ENCODE results near the gene INPP5B. TPM values are rescaled to one million over a fixed set of nuclear protein-coding genes. Genes with fewer than 3 reads are reported as not detected.
A peak's percentile ranks its signal among the peaks of the same experiment; 100 is the strongest.

The INPP5B gene
- total and polyA plus RNA-seq, 9 of the 15 experiments (the other 6 are each of a cell fraction or from before 2014, with no cell fraction given), result 14.1 to 28.7 (median 20.9) TPM

GRCh38 chr1:37931361-37932158, 15.3 kb downstream of the INPP5B start (continued):
- 0 out of 2 replicates have a peak, but pooled peaks have one; percentile 47 for TF ChIP-seq ETS1 (conservative IDR thresholded peaks at IDR 0.05; ENCODE audit: control insufficient read depth, low read depth, low read length)
- TF ChIP-seq ZNF444 (CRISPR knock-in tag; IDR thresholded peaks at IDR 0.05), result 0 out of 2 replicates have a peak, but pooled peaks have one; percentile 16
- TF ChIP-seq SRSF7 (optimal IDR thresholded peaks at IDR 0.05; ENCODE audit: low read depth, low read length), result no peak
- TF ChIP-seq CEBPG (CRISPR knock-in tag; IDR thresholded peaks at IDR 0.05), result peak; percentile 44; the same call in 1 of the 2 replicates
- no peak for TF ChIP-seq CEBPG (tag; conservative IDR thresholded peaks at IDR 0.05 in 1 of 2, IDR thresholded peaks at IDR 0.05 in 1 of 2)
- peak; percentile 40 for TF ChIP-seq SAP30 (IDR thresholded peaks at IDR 0.05; ENCODE audit: borderline replicate concordance, insufficient read depth, low read depth, low read length, poor library complexity, severe bottlenecking)
- TF ChIP-seq CREB3L1 (IDR thresholded peaks at IDR 0.05; ENCODE audit: borderline replicate concordance, low read depth), result 0 out of 2 replicates have a peak, but pooled peaks have one; percentile 18
- peak; percentile 35; the same call in 1 of the 2 replicates for TF ChIP-seq NR4A1 (CRISPR knock-in tag; IDR thresholded peaks at IDR 0.05)
- no peak for TF ChIP-seq NR4A1 (tag; IDR thresholded peaks at IDR 0.05)
- peak; percentile 1; the same call in 1 of the 2 replicates for TF ChIP-seq ZBTB1 (CRISPR knock-in tag; IDR thresholded peaks at IDR 0.05; ENCODE audit: borderline replicate concordance, low read depth)
- TF ChIP-seq STAT6 (CRISPR knock-in tag; IDR thresholded peaks at IDR 0.05), result peak; percentile 78; the same call in 1 of the 2 replicates

Measured in K562 (cell line).